DND-41 (cell line): ENCODE results near the gene NEU2.
"Not testable (repeated sequence)": the region's sequence is repeated elsewhere in the genome, so short reads cannot be mapped to it uniquely, and the experiment has no call there.

Experiments
- ATAC-seq: fragments of 200-7000 bp; cut with Tn5 transposase; 3 replicates; pipeline ENCODE4 v1.9.1; 2021; ENCODE audit warnings: low read depth; ENCODE audit not compliant: insufficient read depth
- DNase-seq: peaks from one replicate; pipeline ENCODE4 v3.0.0-alpha.2; 2020
- H2AFZ ChIP-seq: 2 replicates; pipeline ENCODE4 v1.6.0; 2012; ENCODE audit warnings: low read depth, low read length
- H3K27ac ChIP-seq: 2 replicates; pipeline ENCODE4 v1.5.1; 2012; ENCODE audit warnings: low read length, inconsistent platforms
- H3K27me3 ChIP-seq: fragments of 200-600 bp; sonication (generic); 2 replicates; pipeline ENCODE4 v1.6.0; 2012; ENCODE audit warnings: low read length, mild to moderate bottlenecking, inconsistent platforms; ENCODE audit not compliant: insufficient read depth, poor library complexity
- H3K36me3 ChIP-seq: 2 replicates; pipeline ENCODE4 v1.5.1; 2012; ENCODE audit warnings: low read length, inconsistent platforms; ENCODE audit not compliant: insufficient read depth
- H3K4me1 ChIP-seq: 2 replicates; pipeline ENCODE4 v1.5.1; 2012; ENCODE audit warnings: mild to moderate bottlenecking, low read length; ENCODE audit not compliant: insufficient read depth
- H3K4me2 ChIP-seq: 2 replicates; pipeline ENCODE4 v1.6.0; 2012; ENCODE audit warnings: mild to moderate bottlenecking, moderate library complexity, low read length, inconsistent platforms; ENCODE audit not compliant: insufficient read depth
- H3K4me3 ChIP-seq, 2 experiments: fragments of 200-600 bp in 1 of 2; shearing (Covaris generic) in 1 of 2; 2 replicates each; pipeline ENCODE4 v1.5.1; 2012 to 2016; ENCODE audit warnings: inconsistent platforms in 2 of 2, low read length in 2 of 2, mild to moderate bottlenecking in 2 of 2, low read depth in 1 of 2, moderate library complexity in 1 of 2
- H3K79me2 ChIP-seq: 2 replicates; pipeline ENCODE4 v1.6.0; 2012; ENCODE audit warnings: low read length, inconsistent platforms; ENCODE audit not compliant: insufficient read depth
- H3K9ac ChIP-seq: 2 replicates; pipeline ENCODE4 v1.6.0; 2012; ENCODE audit warnings: low read depth, mild to moderate bottlenecking, inconsistent platforms, low read length, moderate library complexity
- H3K9me3 ChIP-seq: 2 replicates; pipeline ENCODE4 v1.5.1; 2012; ENCODE audit warnings: low read length, moderate library complexity, mild to moderate bottlenecking, inconsistent platforms; ENCODE audit not compliant: insufficient read depth, severe bottlenecking
- H4K20me1 ChIP-seq: 2 replicates; pipeline ENCODE4 v1.6.0; 2012; ENCODE audit warnings: low read length; ENCODE audit not compliant: insufficient read depth
- CTCF ChIP-seq: IDR thresholded peaks from 2 replicates; pipeline ENCODE4 v1.5.1; 2012; ENCODE audit warnings: borderline replicate concordance, low read length, moderate library complexity, mild to moderate bottlenecking; ENCODE audit not compliant: poor library complexity, severe bottlenecking; ENCODE audit errors: extremely low read depth
- EZH2 ChIP-seq: IDR thresholded peaks from 3 replicates; pipeline ENCODE4 v1.6.1; 2012; ENCODE audit warnings: borderline replicate concordance, low read depth, mild to moderate bottlenecking, moderate library complexity, low read length, inconsistent platforms; ENCODE audit not compliant: severe bottlenecking

The NEU2 gene

GRCh38 chr2:233015019-233015645 is 17.3 kb upstream of the NEU2 start:
- Histone ChIP-seq H3K4me3 (no peak overlapping the region), H3K4me2 (no peak overlapping the region), H3K27ac (no peak overlapping the region), H3K36me3 (no peaks in the 10 kb centered on the region), H4K20me1 (no peaks in the 10 kb centered on the region), H3K9me3 (no peaks in the 10 kb centered on the region), H3K9ac (no peak overlapping the region), H3K79me2 (no peaks in the 10 kb centered on the region), H3K4me1 (no peaks in the 10 kb centered on the region), H3K27me3 (no peaks in the 10 kb centered on the region), H2AFZ (no peak overlapping the region)
- no peak for ATAC-seq
- no peak for DNase-seq
- TF ChIP-seq CTCF: no peak
- TF ChIP-seq EZH2: no peak

- H3K4me3 ChIP-seq: no peak overlapping the region
- H3K79me2 ChIP-seq: no peaks in the 10 kb centered on the region
- H3K9ac ChIP-seq: no peak overlapping the region
- no peaks in the 10 kb centered on the region for H3K9me3 ChIP-seq
- no peaks in the 10 kb centered on the region for H3K4me1 ChIP-seq
- no peak overlapping the region for H3K4me2 ChIP-seq
- no peak for ATAC-seq
- no peaks in the 10 kb centered on the region for H3K36me3 ChIP-seq
- H3K27me3 ChIP-seq: no peaks in the 10 kb centered on the region
- H3K27ac ChIP-seq: no peak overlapping the region
- TF ChIP-seq EZH2 (no peak), CTCF (no peak)
- DNase-seq: no peak
- H2AFZ ChIP-seq: no peak overlapping the region
- H4K20me1 ChIP-seq: no peaks in the 10 kb centered on the region
Observed at GRCh38 chr2:233017947-233018346, 14.5 kb upstream of the NEU2 start.

- H3K9ac ChIP-seq, DNase-seq, H2AFZ ChIP-seq, H3K27me3 ChIP-seq, H3K36me3 ChIP-seq, H3K4me2 ChIP-seq, H3K79me2 ChIP-seq, H3K4me1 ChIP-seq, H4K20me1 ChIP-seq, H3K9me3 ChIP-seq, ATAC-seq, H3K27ac ChIP-seq, H3K4me3 ChIP-seq: not testable (repeated sequence)
Observed at GRCh38 chr2:233019610-233020009, 12.9 kb upstream of the NEU2 start.

GRCh38 chr2:233020454-233020853 is 12.0 kb upstream of the NEU2 start:
- H3K4me2 ChIP-seq: no peak overlapping the region
- H3K4me1 ChIP-seq: no peaks in the 10 kb centered on the region
- no peak overlapping the region for H3K9ac ChIP-seq
- H3K79me2 ChIP-seq: no peaks in the 10 kb centered on the region
- H3K27me3 ChIP-seq: no peaks in the 10 kb centered on the region
- no peak overlapping the region for H2AFZ ChIP-seq
- no peaks in the 10 kb centered on the region for H3K36me3 ChIP-seq
- no peaks in the 10 kb centered on the region for H4K20me1 ChIP-seq
- no peak overlapping the region for H3K27ac ChIP-seq
- DNase-seq: no peak
- no peaks in the 10 kb centered on the region for H3K9me3 ChIP-seq
- ATAC-seq: no peak
- TF ChIP-seq CTCF: no peak
- TF ChIP-seq EZH2: no peak
- no peak overlapping the region for H3K4me3 ChIP-seq
